ENCODE results near the gene CYTH4.

GRCh38 chr22:37334461-37334858 is 52.2 kb downstream of the CYTH4 start:
- no peak for TF ChIP-seq POLR2AphosphoS5 (IDR thresholded peaks at IDR 0.05)
- no peak for TF ChIP-seq EZH2 (IDR thresholded peaks at IDR 0.05; ENCODE audit: borderline replicate concordance, insufficient read depth, low read length, poor library complexity, severe bottlenecking)
- TF ChIP-seq CTCF (IDR thresholded peaks at IDR 0.05; ENCODE audit: poor library complexity, severe bottlenecking) = no peak
- TF ChIP-seq RAD21 (conservative IDR thresholded peaks at IDR 0.05) = no peak
- no peak for TF ChIP-seq SMC3 (conservative IDR thresholded peaks at IDR 0.05; ENCODE audit: poor library complexity)
- TF ChIP-seq REST (IDR thresholded peaks at IDR 0.05; ENCODE audit: borderline replicate concordance) = no peak

All from neural cell (in vitro differentiated cells).